HepG2 (cell line): ENCODE data around the gene MYLK. TPM values are rescaled to one million over a fixed set of nuclear protein-coding genes. Genes with fewer than 3 reads are reported as not detected.

Experiments used
- ARID5B ChIP-seq: IDR thresholded peaks from 2 replicates; pipeline ENCODE4 v1.4.0; 2020; ENCODE audit warnings: mild to moderate bottlenecking, missing genetic modification reagents
- CREB3 ChIP-seq: sonication (generic); formaldehyde crosslinking; IDR thresholded peaks from 2 replicates; pipeline ENCODE4 v1.5.0; 2020; ENCODE audit warnings: missing genetic modification reagents
- FOXP1 ChIP-seq, 2 experiments: fragments of 450-650 bp in 1 of 2; IDR thresholded peaks; 2 replicates each; pipeline ENCODE4 v1.6.1; 2017 to 2018; ENCODE audit warnings: antibody characterized with exemption in 1 of 2
- GATAD2A ChIP-seq: IDR thresholded peaks from 2 replicates; pipeline ENCODE4 v1.6.1; 2016
- GMEB2 ChIP-seq: IDR thresholded peaks from 2 replicates; pipeline ENCODE4 v1.6.1; 2016; ENCODE audit warnings: missing biosample characterization, missing genetic modification reagents, low read depth
- IKZF1 ChIP-seq: fragments of 450-650 bp; IDR thresholded peaks from 2 replicates; pipeline ENCODE4 v1.7.1; 2016
- KDM5B ChIP-seq: sonication (generic); formaldehyde crosslinking; IDR thresholded peaks from 2 replicates; pipeline ENCODE4 v1.4.0; 2020; ENCODE audit warnings: missing genetic modification reagents, mild to moderate bottlenecking, borderline replicate concordance
- NCOR1 ChIP-seq: fragments of 200-600 bp; sonication (generic); IDR thresholded peaks from 2 replicates; pipeline ENCODE4 v1.7.0; 2017; ENCODE audit warnings: antibody characterized with exemption, low read length, borderline replicate concordance
- PHF21A ChIP-seq: sonication (generic); formaldehyde crosslinking; IDR thresholded peaks from 2 replicates; pipeline ENCODE4 v1.5.0; 2020; ENCODE audit warnings: mild to moderate bottlenecking, missing genetic modification reagents
- PPARG ChIP-seq: conservative IDR thresholded peaks from 2 replicates; pipeline ENCODE4 v1.6.1; 2016; ENCODE audit warnings: missing biosample characterization, missing genetic modification reagents
- SAP130 ChIP-seq: IDR thresholded peaks from 2 replicates; pipeline ENCODE4 v1.6.1; 2016; ENCODE audit warnings: low read depth
- SMAD9 ChIP-seq: sonication (generic); formaldehyde crosslinking; IDR thresholded peaks from 2 replicates; pipeline ENCODE4 v1.5.1; 2020; ENCODE audit warnings: mild to moderate bottlenecking, missing genetic modification reagents
- SRSF4 ChIP-seq: fragments of 200-400 bp; formaldehyde crosslinking; IDR thresholded peaks from one replicate; pipeline ENCODE4 v1.6.1; 2018; ENCODE audit warnings: mild to moderate bottlenecking, low read depth, low read length, moderate library complexity; ENCODE audit not compliant: poor library complexity, severe bottlenecking
- TFAP4 ChIP-seq: sonication (generic); IDR thresholded peaks from 2 replicates; pipeline ENCODE4 v1.6.1; 2016; ENCODE audit warnings: low read depth, borderline replicate concordance
- ZNF275 ChIP-seq: sonication (generic); formaldehyde crosslinking; IDR thresholded peaks from 2 replicates; pipeline ENCODE4 v1.8.0; 2022; ENCODE audit warnings: missing genetic modification reagents, mild to moderate bottlenecking, inconsistent platforms, borderline replicate concordance
- ZNF367 ChIP-seq: sonication (generic); formaldehyde crosslinking; IDR thresholded peaks from 2 replicates; pipeline ENCODE4 v1.4.0; 2020; ENCODE audit warnings: missing genetic modification reagents, borderline replicate concordance
- ZNF44 ChIP-seq: sonication (generic); formaldehyde crosslinking; IDR thresholded peaks from 2 replicates; pipeline ENCODE4 v1.5.1; 2020; ENCODE audit warnings: mild to moderate bottlenecking, missing genetic modification reagents
- ZNF512 ChIP-seq: sonication (generic); formaldehyde crosslinking; IDR thresholded peaks from 2 replicates; pipeline ENCODE4 v1.4.0; 2020; ENCODE audit warnings: mild to moderate bottlenecking, missing genetic modification reagents
- ZNF598 ChIP-seq: sonication (generic); formaldehyde crosslinking; IDR thresholded peaks from 2 replicates; pipeline ENCODE4 v1.5.1; 2020; ENCODE audit warnings: mild to moderate bottlenecking, missing genetic modification reagents, borderline replicate concordance
- ZNF644 ChIP-seq: IDR thresholded peaks from 2 replicates; pipeline ENCODE4 v1.6.1; 2016; ENCODE audit warnings: low read depth
- polyA plus RNA-seq, 8 experiments: library from polyadenylated mRNA; depleted of rRNA in 3 of 8; stranded (reverse) in 7 of 8; unstranded in 1 of 8; fragments of >200 nt; fragmentation: Illumina TruSeq in 4 of 8; extraction: Trizol in 4 of 8; gene quantifications; 2 replicates each; pipeline versions ENCODE4 v1.2.1 to v1.2.3, GENCODE V29; 2011 to 2016; ENCODE audit warnings: low read depth in 4 of 8, missing spikeins in 1 of 8, mixed read lengths in 1 of 8; ENCODE audit not compliant: insufficient read depth in 1 of 8
- total RNA-seq, 5 experiments: library from RNA; depleted of rRNA; stranded (reverse); fragments of >200 nt; fragmentation: Illumina TruSeq; extraction: Trizol; gene quantifications; 2 replicates each; pipeline ENCODE4 v1.2.3, GENCODE V29; 2016; ENCODE audit warnings: low read depth in 1 of 5

MYLK gene
- total and polyA plus RNA-seq, 2 of the 13 experiments (the other 11 are each of a cell fraction or from before 2014, with no cell fraction given) = 10.6 to 34.9 TPM

GRCh38 chr3:123783050-123783689 lies 101.0 kb downstream of the MYLK start (continued):
- TF ChIP-seq CREB3 = no peak
- TF ChIP-seq NCOR1 = peak; percentile 77; the same call in 1 of the 2 replicates
- TF ChIP-seq FOXP1 (IDR thresholded peaks at IDR 0.05) = no peak
- no peak; the same call in 1 of the 2 replicates for TF ChIP-seq FOXP1 (CRISPR knock-in tag; IDR thresholded peaks at IDR 0.05)
- peak; percentile 79 for TF ChIP-seq TFAP4
- no peak for TF ChIP-seq SMAD9 (CRISPR knock-in tag)
- peak; percentile 24; the same call in 1 of the 2 replicates for TF ChIP-seq PPARG
- TF ChIP-seq IKZF1 = no peak
- TF ChIP-seq ARID5B = peak; percentile 56
- no peak for TF ChIP-seq SRSF4
- TF ChIP-seq ZNF598 = no peak
- no peak for TF ChIP-seq ZNF644 (CRISPR knock-in tag)
- 0 out of 2 replicates have a peak, but pooled peaks have one; percentile 15 for TF ChIP-seq GATAD2A (CRISPR knock-in tag)
- TF ChIP-seq ZNF44 (CRISPR knock-in tag) = no peak
- no peak for TF ChIP-seq PHF21A
- TF ChIP-seq ZNF275 (CRISPR knock-in tag) = no peak
- no peak for TF ChIP-seq ZNF512 (CRISPR knock-in tag)
- TF ChIP-seq GMEB2 (CRISPR knock-in tag) = no peak
- TF ChIP-seq ZNF367 (CRISPR knock-in tag) = no peak
- no peak for TF ChIP-seq KDM5B
- peak; percentile 53; the same call in 1 of the 2 replicates for TF ChIP-seq SAP130
